Fibroblast of pulmonary artery (primary cell): ENCODE data around the gene ENTPD2.

Experiments
- DNase-seq: peaks from one replicate; pipeline ENCODE4 v3.0.0-alpha.2; 2010; ENCODE audit warnings: low read depth
- H3K4me3 ChIP-seq: replicated peaks from 2 replicates; pipeline ENCODE4 v1.5.1; 2011; ENCODE audit warnings: low read depth, mild to moderate bottlenecking, control low read depth, low read length, moderate library complexity
- TF ChIP-seq, protein P1 (sequence below): IDR thresholded peaks from 2 replicates; pipeline ENCODE4 v1.5.1; 2011; ENCODE audit warnings: mild to moderate bottlenecking, control low read depth, low read length, inconsistent platforms; ENCODE audit errors: missing control alignments

The ENTPD2 gene

GRCh38 chr9:137011907-137012675 lies 41.8 kb downstream of the ENTPD2 start:
- TF ChIP-seq, protein P1, sequence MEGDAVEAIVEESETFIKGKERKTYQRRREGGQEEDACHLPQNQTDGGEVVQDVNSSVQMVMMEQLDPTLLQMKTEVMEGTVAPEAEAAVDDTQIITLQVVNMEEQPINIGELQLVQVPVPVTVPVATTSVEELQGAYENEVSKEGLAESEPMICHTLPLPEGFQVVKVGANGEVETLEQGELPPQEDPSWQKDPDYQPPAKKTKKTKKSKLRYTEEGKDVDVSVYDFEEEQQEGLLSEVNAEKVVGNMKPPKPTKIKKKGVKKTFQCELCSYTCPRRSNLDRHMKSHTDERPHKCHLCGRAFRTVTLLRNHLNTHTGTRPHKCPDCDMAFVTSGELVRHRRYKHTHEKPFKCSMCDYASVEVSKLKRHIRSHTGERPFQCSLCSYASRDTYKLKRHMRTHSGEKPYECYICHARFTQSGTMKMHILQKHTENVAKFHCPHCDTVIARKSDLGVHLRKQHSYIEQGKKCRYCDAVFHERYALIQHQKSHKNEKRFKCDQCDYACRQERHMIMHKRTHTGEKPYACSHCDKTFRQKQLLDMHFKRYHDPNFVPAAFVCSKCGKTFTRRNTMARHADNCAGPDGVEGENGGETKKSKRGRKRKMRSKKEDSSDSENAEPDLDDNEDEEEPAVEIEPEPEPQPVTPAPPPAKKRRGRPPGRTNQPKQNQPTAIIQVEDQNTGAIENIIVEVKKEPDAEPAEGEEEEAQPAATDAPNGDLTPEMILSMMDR = no peak
- no peak for DNase-seq
- H3K4me3 ChIP-seq = no peak overlapping the region

- no peak overlapping the region for H3K4me3 ChIP-seq
- DNase-seq = no peak
- TF ChIP-seq, protein P1 = no peak
Observed at GRCh38 chr9:137011156-137011555, 42.7 kb downstream of the ENTPD2 start.

DNA sequence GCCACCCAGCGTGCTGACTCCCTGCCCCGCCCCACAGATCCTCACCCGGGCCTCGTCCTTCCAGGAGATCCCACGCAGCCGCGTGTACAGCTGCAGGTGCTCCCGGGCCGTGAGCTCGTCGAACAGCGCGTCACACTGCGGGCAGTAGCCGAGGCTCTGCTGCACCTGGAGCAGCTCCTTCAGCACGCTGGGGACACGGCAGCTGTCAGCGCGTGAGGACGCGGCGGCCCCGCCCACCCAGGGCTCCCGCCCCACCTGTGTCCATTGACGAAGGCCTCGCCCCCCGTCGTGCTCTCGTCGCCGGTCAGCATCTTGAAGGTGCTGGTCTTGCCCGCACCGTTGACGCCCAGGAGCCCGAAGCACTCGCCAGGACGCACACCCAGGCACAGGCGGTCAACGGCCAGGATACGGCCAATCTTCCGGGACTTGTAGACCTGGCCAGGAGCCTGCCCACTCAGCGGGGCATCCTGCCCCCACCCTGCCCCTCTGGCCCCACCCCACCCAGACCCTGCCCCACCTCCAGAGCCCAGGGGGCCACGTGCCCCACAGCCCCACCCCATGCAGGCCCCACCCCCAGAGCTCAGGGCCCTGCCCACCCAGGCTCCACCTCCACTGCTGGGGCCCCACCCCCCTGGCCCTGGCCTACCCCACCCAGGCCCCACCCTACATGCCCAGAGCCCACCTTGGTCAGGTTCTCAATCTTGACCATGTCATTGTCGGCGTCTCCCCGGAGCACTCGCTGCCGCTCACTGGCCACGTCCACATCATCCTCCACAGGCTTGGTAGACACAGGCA lies 43.7 kb downstream of the ENTPD2 start:
- TF ChIP-seq, protein P1 = no peak
- no peak for DNase-seq
- no peak overlapping the region for H3K4me3 ChIP-seq

DNA sequence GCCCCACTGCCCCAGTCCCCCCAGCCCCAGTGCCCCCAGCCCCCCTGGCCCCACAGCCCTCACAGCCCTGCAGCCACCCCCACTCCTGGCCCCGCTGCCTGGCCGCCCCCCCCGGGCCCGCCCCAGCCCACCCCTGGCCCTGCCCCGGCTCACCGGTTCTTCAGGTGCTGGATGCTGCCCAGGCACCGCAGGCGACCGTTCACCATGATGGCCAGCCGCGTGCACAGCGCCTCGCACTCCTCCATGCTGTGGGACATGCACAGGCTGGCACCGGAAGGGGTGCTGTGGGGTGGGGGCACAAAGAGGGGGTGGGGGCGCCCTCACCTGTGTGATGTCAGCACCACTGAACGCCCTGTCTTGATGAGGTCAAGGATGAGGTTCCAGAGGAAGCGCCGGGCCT lies 44.6 kb downstream of the ENTPD2 start:
- no peak for DNase-seq
- TF ChIP-seq, protein P1 = no peak
- H3K4me3 ChIP-seq = no peak overlapping the region

DNA sequence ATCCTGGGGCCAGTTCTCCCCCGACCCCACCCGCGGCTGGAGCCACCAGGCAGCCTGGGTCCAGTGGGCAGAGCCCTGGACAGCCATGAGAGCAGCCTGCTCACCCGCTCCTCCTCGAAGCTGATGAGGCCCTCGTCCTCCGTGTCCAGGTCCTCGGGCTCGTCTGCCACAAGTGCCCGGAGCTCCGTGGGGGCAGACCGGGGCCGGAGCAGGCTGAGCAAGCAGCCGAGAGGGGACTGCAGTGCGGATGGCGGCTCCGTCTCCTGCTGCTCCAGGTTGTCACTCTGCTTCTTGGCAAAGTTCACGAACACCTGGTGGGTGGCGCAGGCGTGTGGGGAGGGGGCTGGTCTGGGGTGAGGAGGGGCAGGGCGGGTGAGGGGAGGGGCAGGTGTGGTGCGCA lies 45.5 kb downstream of the ENTPD2 start:
- no peak for DNase-seq
- no peak overlapping the region for H3K4me3 ChIP-seq

DNA sequence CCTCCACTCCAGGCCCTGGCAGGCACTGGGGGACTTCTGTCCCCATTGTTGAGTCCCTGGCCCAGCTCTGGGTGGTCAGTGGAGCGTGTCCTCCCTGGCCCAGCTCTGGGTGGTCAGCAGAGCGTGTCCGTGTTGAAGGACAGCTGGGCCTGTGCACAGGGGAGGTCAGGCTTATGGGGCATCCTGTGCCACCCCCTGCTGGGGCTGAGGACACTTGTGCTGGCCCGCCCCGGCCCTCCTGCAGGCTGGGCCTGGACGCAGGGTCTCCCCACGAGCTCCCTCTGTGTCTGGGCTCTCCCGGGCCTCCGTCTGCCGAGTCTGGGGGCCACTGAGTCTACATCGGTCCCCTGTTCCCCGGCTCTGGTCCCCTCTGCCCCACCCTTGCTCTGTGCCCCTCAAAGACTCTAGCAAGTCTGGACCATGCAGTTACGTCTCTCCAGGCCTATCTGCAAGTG lies 46.0 kb downstream of the ENTPD2 start:
- TF ChIP-seq, protein P1 = no peak
- no peak overlapping the region for H3K4me3 ChIP-seq
- DNase-seq = no peak

More for the DNA sequence above, 45.5 kb downstream of the ENTPD2 start:
- TF ChIP-seq, protein P1 = no peak
